ENCODE data around the gene SSR1.

Gene SSR1

GRCh38 chr6:7298113-7298512 is 14.9 kb downstream of the SSR1 start:
- TF ChIP-seq CREB1 (IDR thresholded peaks at IDR 0.05; ENCODE audit: low read depth) (no peak), ZBTB7A (IDR thresholded peaks at IDR 0.05; ENCODE audit: low read depth) (no peak), USF1 (IDR thresholded peaks at IDR 0.05) (no peak), MAX (IDR thresholded peaks at IDR 0.05) (no peak)

DNA sequence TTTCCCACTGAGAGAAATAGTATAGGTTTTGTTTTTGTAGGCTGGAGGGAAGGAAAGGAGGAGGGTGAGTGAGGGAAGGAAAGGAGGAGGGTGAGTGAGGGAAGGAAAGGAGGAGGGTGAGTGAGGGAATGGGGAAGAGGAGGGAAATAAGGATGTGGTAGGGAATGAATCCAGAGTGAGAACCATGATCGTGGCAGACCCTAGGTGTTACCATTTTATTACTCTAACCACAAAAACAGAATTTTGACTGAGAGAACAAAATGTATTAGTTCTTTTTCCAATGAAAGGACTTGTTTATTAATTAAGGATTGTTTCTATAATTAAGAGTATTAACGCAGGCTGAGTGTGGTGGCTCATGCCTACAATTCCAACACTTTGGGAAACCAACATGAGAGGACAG is 16.4 kb downstream of the SSR1 start:
- no peak for TF ChIP-seq MAX (IDR thresholded peaks at IDR 0.05)

DNA sequence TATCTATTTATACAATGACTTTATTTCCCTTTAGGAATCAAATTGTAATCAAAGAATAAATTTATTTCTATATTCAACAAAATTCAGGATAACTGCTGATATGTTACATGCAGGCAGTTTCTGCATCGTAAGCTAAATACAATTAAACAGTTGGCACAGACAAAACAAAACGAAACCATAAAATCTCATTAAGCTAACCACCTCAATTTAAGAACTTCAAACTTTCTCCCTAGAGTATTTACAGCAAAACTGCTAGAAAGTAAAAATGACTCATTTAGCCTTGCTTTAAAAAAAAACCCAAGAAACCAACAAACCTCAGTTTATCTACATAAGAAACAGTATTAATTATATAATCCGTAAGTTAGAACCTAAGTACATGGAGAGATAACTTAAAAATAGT is 17.1 kb downstream of the SSR1 start:
- TF ChIP-seq, protein P1, sequence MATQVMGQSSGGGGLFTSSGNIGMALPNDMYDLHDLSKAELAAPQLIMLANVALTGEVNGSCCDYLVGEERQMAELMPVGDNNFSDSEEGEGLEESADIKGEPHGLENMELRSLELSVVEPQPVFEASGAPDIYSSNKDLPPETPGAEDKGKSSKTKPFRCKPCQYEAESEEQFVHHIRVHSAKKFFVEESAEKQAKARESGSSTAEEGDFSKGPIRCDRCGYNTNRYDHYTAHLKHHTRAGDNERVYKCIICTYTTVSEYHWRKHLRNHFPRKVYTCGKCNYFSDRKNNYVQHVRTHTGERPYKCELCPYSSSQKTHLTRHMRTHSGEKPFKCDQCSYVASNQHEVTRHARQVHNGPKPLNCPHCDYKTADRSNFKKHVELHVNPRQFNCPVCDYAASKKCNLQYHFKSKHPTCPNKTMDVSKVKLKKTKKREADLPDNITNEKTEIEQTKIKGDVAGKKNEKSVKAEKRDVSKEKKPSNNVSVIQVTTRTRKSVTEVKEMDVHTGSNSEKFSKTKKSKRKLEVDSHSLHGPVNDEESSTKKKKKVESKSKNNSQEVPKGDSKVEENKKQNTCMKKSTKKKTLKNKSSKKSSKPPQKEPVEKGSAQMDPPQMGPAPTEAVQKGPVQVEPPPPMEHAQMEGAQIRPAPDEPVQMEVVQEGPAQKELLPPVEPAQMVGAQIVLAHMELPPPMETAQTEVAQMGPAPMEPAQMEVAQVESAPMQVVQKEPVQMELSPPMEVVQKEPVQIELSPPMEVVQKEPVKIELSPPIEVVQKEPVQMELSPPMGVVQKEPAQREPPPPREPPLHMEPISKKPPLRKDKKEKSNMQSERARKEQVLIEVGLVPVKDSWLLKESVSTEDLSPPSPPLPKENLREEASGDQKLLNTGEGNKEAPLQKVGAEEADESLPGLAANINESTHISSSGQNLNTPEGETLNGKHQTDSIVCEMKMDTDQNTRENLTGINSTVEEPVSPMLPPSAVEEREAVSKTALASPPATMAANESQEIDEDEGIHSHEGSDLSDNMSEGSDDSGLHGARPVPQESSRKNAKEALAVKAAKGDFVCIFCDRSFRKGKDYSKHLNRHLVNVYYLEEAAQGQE (IDR thresholded peaks at IDR 0.05; ENCODE audit: low read depth): no peak

DNA sequence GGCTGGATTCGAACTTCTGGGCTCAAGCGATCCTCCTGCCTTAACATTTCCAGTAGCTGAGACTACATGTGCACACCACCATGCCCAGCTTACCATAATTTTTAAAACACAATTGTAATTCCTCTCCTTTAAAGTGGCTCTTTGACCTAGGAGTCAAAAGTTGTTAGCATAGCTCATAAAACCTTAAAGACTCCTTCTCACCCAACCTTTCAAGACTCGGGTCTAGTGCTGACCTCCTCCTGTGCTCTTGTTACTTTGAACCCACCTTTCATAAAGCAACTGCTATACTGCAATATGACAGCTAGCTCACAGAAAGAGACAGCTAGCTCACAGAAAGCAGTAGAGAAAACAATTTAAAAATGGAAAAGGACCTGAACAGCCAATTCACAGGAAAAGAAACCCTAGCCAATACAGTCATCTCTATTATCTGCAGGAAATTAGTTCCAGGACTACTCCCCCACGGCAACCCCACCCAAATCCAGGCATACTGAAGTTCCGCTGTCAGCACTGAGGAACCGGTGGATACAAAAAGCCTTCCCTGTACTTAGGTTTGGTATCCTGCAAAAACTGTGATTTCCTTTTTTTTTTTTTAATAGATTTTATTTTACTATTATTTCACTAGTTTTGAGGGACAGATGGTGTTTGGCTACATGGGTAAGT is 20.3 kb downstream of the SSR1 start:
- TF ChIP-seq TCF12 (IDR thresholded peaks at IDR 0.05; ENCODE audit: low read depth) (no peak), NFIC (IDR thresholded peaks at IDR 0.05) (no peak), CEBPB (IDR thresholded peaks at IDR 0.05) (no peak), MAX (IDR thresholded peaks at IDR 0.05) (no peak), RAD21 (IDR thresholded peaks at IDR 0.05; ENCODE audit: low read depth) (no peak), EGR1 (IDR thresholded peaks at IDR 0.05) (no peak), ZBTB7A (IDR thresholded peaks at IDR 0.05; ENCODE audit: low read depth) (no peak), FOXM1 (IDR thresholded peaks at IDR 0.05; ENCODE audit: borderline replicate concordance, low read depth) (no peak), TAF1 (IDR thresholded peaks at IDR 0.05; ENCODE audit: low read depth) (no peak), USF1 (IDR thresholded peaks at IDR 0.05) (no peak), TEAD4 (IDR thresholded peaks at IDR 0.05) (no peak), YY1 (IDR thresholded peaks at IDR 0.05; ENCODE audit: low read depth) (no peak), CREB1 (IDR thresholded peaks at IDR 0.05; ENCODE audit: low read depth) (no peak), EP300 (IDR thresholded peaks at IDR 0.05; ENCODE audit: borderline replicate concordance) (no peak)
- TF ChIP-seq, protein P1 (IDR thresholded peaks at IDR 0.05; ENCODE audit: low read depth): no peak

- TF ChIP-seq RAD21 (IDR thresholded peaks at IDR 0.05; ENCODE audit: low read depth): no peak
- TF ChIP-seq, protein P1 (IDR thresholded peaks at IDR 0.05; ENCODE audit: low read depth): no peak
- no peak for TF ChIP-seq CREB1 (IDR thresholded peaks at IDR 0.05; ENCODE audit: low read depth)
- TF ChIP-seq FOXM1 (IDR thresholded peaks at IDR 0.05; ENCODE audit: borderline replicate concordance, low read depth): no peak
- no peak for TF ChIP-seq CEBPB (IDR thresholded peaks at IDR 0.05)
- TF ChIP-seq EP300 (IDR thresholded peaks at IDR 0.05; ENCODE audit: borderline replicate concordance): no peak
- no peak for TF ChIP-seq YY1 (IDR thresholded peaks at IDR 0.05; ENCODE audit: low read depth)
These were observed 22.9 kb downstream of the SSR1 start for GRCh38 chr6:7290079-7290478.
